ENCODE measurements around the gene ITGB7.
"Not testable (repeated sequence)": the region's sequence is repeated elsewhere in the genome, so short reads cannot be mapped to it uniquely, and the experiment has no call there.

The ITGB7 gene

GRCh38 chr12:53217051-53217930, 10.2 kb upstream of the ITGB7 start:
- no peak for DNase-seq (ENCODE audit: low spot score)

GRCh38 chr12:53215497-53215896, 8.4 kb upstream of the ITGB7 start:
- DNase-seq (ENCODE audit: low spot score), result no peak

- no peak for DNase-seq (ENCODE audit: low spot score)
These were observed 7.8 kb upstream of the ITGB7 start for GRCh38 chr12:53214687-53215455.

- no peak for DNase-seq (ENCODE audit: low spot score)
These were observed 7.2 kb upstream of the ITGB7 start for GRCh38 chr12:53214221-53214620.

- peak; percentile 72 for DNase-seq (ENCODE audit: low spot score)
These were observed 6.3 kb upstream of the ITGB7 start for GRCh38 chr12:53213348-53213747.

- no peak for DNase-seq (ENCODE audit: low spot score)
These were observed 5.9 kb upstream of the ITGB7 start for GRCh38 chr12:53212931-53213330.

- no peak for DNase-seq (ENCODE audit: low spot score)
These were observed 4.7 kb upstream of the ITGB7 start for GRCh38 chr12:53211476-53212381.

- DNase-seq (ENCODE audit: low spot score), result no peak
These were observed 3.8 kb upstream of the ITGB7 start for GRCh38 chr12:53210843-53211242.

- DNase-seq (ENCODE audit: low spot score), result no peak
These were observed 1.9 kb upstream of the ITGB7 start for GRCh38 chr12:53208877-53209463.

GRCh38 chr12:53208435-53208834, 1.4 kb upstream of the ITGB7 start:
- no peak for DNase-seq (ENCODE audit: low spot score)

- DNase-seq (ENCODE audit: low spot score), result peak; percentile 60
These were observed 1.2 kb downstream of the ITGB7 start for GRCh38 chr12:53205747-53206419.

- DNase-seq (ENCODE audit: low spot score), result no peak
These were observed 2.7 kb downstream of the ITGB7 start for GRCh38 chr12:53204351-53204750.

GRCh38 chr12:53202316-53202715, 4.7 kb downstream of the ITGB7 start:
- not testable (repeated sequence) for DNase-seq (ENCODE audit: low spot score)

GRCh38 chr12:53201639-53202038, 5.4 kb downstream of the ITGB7 start:
- DNase-seq (ENCODE audit: low spot score), result no peak

- no peak for DNase-seq (ENCODE audit: low spot score)
These were observed 5.9 kb downstream of the ITGB7 start for GRCh38 chr12:53201177-53201541.

- DNase-seq (ENCODE audit: low spot score), result peak; percentile 34
These were observed 6.4 kb downstream of the ITGB7 start for GRCh38 chr12:53200458-53201176.

- no peak for DNase-seq (ENCODE audit: low spot score)
These were observed 7.0 kb downstream of the ITGB7 start for GRCh38 chr12:53200107-53200457.

- no peak for DNase-seq (ENCODE audit: low spot score)
These were observed 7.4 kb downstream of the ITGB7 start for GRCh38 chr12:53199700-53200099.

- DNase-seq (ENCODE audit: low spot score), result no peak
These were observed 8.5 kb downstream of the ITGB7 start for GRCh38 chr12:53198486-53199110.

- DNase-seq (ENCODE audit: low spot score), result peak; percentile 84
These were observed 9.9 kb downstream of the ITGB7 start for GRCh38 chr12:53197011-53197640.
